COLO668 (cell line): ENCODE measurements around the gene PECR.
A peak's percentile ranks its signal among the peaks of the same experiment; 100 is the strongest.

ENCODE experiments used
- DNase-seq: peaks from one replicate; lab custom pipeline; 2025; ENCODE audit not compliant: unreplicated experiment; lab: John Stamatoyannopoulos, UW

PECR gene

DNA sequence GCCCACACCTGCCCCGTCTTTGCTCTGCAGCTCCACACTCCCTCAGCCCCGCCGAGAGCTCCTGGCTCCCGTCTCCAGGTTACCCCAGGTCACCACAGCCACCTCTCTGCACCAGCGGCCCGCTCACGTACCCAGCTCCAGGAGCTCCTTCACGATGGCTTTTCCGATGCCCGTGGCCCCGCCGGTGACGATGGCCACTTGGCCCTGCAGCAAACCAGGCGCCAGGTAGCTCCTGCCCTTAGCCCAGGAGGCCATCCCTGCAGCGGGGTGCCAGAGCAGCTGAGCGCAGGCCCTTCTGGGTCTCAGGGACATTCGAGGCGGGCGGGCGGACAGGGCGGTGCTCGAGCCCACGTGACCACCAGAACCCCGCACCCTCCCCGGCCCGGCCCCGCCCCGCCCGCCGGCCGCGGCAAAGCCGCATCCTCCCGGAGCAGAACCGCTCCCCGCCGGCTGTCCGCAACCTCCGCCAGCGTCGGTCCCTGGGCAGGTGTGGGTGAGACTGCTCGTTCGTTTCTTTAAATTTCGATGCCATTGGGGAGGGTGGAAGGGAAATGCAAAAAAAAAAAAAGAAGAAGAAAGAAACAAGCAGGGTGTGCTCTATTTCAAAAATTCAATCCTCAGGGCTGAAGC, at the start of gene PECR, which contains the start of gene TMEM169:
TSS of gene PECR (minus strand) at position 323 of the 630 bp plus-strand sequence. CDS start at position 255, 68 bp downstream.
TSS of gene TMEM169 (plus strand) at position 433 of the 630 bp plus-strand sequence. CDS start 14,045 bp downstream, outside the sequence.
- peak; percentile 89 for DNase-seq

- DNase-seq = no peak
Measured at GRCh38 chr2:216130346-216130971, 48.9 kb upstream of the PECR start.

DNA sequence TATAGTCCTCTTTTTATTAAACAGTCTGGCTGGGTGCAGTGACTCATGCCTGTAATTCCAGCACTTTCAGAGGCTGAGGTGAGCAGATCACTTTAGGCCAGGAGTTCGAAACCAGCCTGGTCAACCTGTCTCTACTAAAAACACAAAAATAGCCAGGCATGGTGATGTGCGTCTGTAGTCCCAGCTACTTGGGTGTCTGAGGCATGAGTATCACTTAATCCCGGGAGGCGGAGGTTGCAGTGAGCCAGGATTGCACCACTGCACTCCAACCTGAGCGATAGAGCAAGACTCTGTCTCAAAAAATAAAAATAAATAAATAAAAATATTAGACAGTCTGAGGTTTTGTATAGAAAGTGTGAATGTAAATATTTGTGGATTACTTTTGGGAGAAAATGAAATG, 45.3 kb upstream of the PECR start:
- DNase-seq = no peak

- no peak for DNase-seq
Measured at GRCh38 chr2:216121255-216121654, 39.6 kb upstream of the PECR start.

- DNase-seq = no peak
Measured at GRCh38 chr2:216119986-216120385, 38.4 kb upstream of the PECR start.

DNA sequence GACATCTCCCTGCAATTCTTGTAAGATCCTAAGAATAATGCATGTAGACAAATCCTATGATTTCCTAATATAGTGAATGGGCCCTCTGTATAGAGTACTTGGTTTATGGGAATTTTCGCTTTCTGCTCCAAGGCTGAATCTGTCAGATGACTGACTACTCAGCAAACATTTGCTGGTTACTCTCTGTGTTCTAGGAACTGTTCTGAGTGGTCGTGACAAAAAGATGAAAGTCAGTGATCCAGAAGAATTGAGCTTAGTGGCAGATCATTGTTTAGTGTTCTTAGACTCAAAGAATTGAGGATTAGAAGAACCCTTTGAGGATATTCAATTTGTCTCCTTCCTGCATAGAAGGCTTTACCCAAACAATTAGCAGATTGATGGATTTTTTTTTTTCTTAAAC, 37.5 kb upstream of the PECR start:
- no peak for DNase-seq

- no peak for DNase-seq
Measured at GRCh38 chr2:216118474-216118873, 36.9 kb upstream of the PECR start.

- no peak for DNase-seq
Measured at GRCh38 chr2:216117561-216118340, 36.1 kb upstream of the PECR start.

- no peak for DNase-seq
Measured at GRCh38 chr2:216116418-216116817, 34.8 kb upstream of the PECR start.

GRCh38 chr2:216114714-216115531, 33.3 kb upstream of the PECR start:
- peak; percentile 98 for DNase-seq

GRCh38 chr2:216114382-216114713, 32.7 kb upstream of the PECR start:
- no peak for DNase-seq

GRCh38 chr2:216113572-216113971, 32.0 kb upstream of the PECR start:
- DNase-seq = no peak

DNA sequence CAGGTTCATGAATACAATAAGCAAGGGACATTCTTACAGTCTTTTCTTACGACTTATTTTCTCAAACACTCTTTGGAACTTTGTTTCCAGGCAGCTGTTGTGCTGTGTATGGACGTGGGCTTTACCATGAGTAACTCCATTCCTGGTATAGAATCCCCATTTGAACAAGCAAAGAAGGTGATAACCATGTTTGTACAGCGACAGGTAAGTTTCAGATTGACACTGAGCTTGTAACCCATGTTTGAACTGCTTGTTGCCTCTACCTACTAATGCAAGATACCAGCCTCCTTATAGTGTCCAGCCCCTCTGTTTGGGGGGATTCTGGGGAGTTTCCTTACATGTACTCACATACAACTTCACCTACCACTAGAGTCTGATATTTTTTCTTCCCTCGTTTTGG, 31.3 kb upstream of the PECR start:
- DNase-seq = no peak

DNA sequence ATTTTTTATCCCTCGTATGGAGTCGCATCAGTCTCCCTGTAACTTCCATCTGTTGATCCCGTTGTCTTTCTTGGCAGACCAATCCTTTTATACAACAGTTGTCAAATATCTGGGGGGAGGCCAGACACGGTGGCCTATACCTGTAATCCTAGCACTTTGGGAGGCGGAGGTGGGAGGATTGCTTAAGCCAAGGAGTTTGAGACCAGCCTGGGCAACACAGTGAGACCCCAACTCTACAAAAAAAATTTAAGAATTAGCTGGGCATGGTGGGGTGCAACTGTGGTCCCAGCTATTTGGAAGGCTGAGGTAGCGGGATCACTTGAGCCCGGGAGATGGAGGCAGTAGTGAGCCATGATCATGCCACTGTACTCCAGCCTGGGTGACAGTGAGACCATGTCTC, 29.5 kb upstream of the PECR start:
- DNase-seq = no peak

DNA sequence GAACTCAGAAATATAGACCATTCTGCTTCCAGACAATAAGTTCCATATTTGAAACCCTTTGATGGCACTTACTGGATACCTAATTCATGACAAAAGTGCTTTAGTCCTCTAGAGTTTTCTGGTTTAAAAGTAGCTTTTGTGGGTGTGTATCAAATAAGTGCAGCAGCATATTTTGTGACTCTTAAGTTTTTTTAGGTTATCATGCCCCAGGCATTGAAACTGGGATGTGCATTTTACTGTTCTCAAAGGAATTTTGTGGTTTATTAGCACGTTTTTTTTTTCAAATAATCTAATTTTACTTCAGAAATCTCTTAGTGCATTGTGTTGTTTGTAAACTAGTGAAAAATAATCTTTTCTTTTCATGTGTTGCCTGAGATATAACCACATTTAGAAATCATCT, 29.0 kb upstream of the PECR start:
- DNase-seq = no peak

- no peak for DNase-seq
Measured at GRCh38 chr2:216109962-216110614, 28.5 kb upstream of the PECR start.

- DNase-seq = peak; percentile 98
Measured at GRCh38 chr2:216108967-216109921, 27.6 kb upstream of the PECR start, which contains the start of gene XRCC5. XRCC5 (plus strand) TSS chr2:216109348; CDS start chr2:216109437, 89 bp downstream.

GRCh38 chr2:216108310-216108966, 26.8 kb upstream of the PECR start:
- DNase-seq = peak; percentile 4

DNA sequence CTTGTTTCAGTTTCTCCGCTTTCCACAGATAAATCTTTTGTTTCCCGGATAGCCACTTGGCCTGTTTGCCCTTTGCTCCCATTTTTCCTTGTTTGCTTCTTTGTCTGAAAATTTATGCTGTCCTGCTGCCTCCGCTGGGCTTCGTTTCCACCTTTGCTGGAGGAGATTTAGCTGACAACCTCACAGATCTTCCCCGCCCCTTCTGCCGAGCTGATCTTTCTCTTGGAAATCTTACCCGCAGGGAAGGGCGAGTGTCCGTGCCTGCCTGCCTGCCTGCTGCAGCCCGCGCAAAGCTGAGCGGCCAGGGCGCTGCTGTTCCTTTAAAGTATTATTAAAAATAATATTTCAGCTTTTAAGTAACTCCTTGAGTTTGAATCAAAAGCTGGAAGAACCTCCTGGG, 26.2 kb upstream of the PECR start:
- DNase-seq = no peak
